ENCODE measurements around the gene FASTKD1.

FASTKD1 gene

GRCh38 chr2:169495310-169495928, 78.2 kb downstream of the FASTKD1 start:
- no peak for DNase-seq

GRCh38 chr2:169493360-169493759, 80.3 kb downstream of the FASTKD1 start:
- DNase-seq = no peak

DNA sequence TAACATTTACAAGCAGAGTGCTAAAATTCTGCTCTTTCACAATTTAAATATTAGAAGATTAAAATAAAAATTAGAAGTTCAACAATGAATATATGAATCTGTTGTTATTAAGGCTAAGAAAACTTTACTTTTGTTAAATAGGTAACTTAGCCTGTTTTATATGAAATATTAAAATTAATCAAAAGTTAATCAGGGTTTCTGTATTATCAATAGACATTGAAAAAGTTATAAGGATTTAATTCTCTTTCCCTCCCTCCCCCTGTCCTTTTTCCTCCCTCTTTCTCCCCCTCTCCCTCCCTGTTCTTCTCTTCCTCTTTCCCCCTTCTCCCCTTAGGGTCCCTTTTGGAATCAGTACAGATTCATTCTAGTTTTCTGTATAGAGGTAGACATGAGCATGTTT, 82.3 kb downstream of the FASTKD1 start:
- no peak for DNase-seq

GRCh38 chr2:169490834-169491233, 82.8 kb downstream of the FASTKD1 start:
- DNase-seq = no peak

GRCh38 chr2:169486487-169486886, 87.2 kb downstream of the FASTKD1 start:
- DNase-seq = no peak

DNA sequence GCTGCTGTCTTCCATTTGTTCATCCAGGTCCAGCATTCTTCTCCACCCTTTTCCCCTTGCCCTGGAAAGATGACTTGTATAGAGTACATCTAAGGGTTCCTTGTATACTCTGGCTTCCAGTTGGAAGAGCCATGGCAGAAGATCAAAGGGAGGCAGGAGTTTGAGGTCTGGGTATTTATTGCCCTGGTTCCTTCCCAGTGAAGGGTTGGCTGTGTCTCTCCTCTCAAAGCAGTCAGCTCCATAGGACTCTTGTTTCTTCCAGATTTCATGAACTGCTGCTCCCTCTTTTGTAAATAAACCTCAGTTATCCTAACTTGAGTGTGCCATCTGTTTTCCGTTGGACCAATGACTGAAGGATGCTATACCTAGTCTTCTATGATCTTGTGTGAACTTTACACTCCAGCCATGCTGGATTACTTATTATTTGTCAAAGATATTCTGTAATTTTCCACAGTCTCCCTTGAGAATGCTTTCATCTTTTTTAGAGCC, 88.0 kb downstream of the FASTKD1 start:
- DNase-seq = no peak

DNA sequence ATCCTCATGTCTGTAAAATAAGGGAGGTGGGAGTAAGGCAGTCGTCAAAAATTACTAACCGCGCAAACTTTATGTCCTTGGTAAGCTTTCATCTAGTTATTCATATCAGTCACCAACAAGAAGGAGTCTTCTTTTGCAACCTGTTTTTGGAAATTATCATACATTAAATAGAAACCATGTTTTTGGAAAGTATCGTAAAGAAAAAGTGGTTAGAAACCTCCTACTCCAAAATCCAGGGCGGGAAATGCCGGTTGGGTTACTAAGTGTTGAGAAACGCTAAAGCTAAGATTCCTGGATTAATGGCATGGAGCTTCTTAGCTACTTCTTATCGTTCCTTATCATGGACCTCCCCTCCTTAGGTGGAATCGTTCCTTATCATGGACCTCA, 93.6 kb downstream of the FASTKD1 start:
- no peak for DNase-seq
